Measurements from ENCODE around the gene DCTN1.

The DCTN1 gene

DNA sequence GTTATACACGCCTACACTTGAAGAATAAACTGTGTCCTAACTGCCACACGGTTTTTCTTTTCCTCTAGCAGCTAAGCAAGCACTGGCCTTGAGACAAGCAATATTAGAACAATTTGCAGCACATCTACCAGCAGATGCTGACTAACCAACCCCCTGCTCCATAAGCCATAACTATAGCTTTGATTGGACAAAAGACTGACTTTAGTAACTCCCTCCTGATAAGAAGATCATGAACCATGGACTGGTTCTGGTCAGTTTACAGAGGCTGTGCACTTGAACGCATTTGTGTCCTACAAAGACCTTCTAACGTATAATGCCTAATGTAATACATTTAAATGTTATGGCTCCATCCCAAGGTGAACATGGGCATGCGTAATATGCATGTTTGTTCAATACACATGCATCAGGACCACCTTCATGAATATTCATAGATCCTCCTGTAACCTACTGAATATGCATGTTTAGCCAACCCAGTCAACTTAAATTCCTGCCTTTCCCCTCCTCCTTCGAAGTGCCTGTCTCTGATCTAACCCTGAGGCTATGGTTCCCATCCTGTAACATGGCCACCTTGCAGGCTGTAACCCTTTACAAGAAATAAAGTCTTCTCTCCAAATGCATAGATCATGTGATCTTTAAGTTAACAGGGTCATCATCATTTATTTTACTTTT, 63.4 kb downstream of the DCTN1 start:
- Histone ChIP-seq H3K27me3 (replicated peaks; ENCODE audit: control insufficient read depth, insufficient read depth, low read length) (no peaks in the 10 kb centered on the region), H3K36me3 (ENCODE audit: control insufficient read depth, insufficient read depth, low read length) (no peaks in the 10 kb centered on the region), H3K4me3 (replicated peaks; ENCODE audit: low read depth, low read length) (no peak overlapping the region)
- no peak for TF ChIP-seq CTCF (IDR thresholded peaks at IDR 0.05; ENCODE audit: insufficient read depth, low read length, poor library complexity, severe bottlenecking)
- no peak for DNase-seq (ENCODE audit: extremely low read depth, insufficient read length)

- Histone ChIP-seq H3K27me3 (replicated peaks; ENCODE audit: control insufficient read depth, insufficient read depth, low read length) (no peaks in the 10 kb centered on the region), H3K36me3 (ENCODE audit: control insufficient read depth, insufficient read depth, low read length) (no peaks in the 10 kb centered on the region), H3K4me3 (replicated peaks; ENCODE audit: low read depth, low read length) (no peak overlapping the region)
- DNase-seq (ENCODE audit: extremely low read depth, insufficient read length), result no peak
- no peak for TF ChIP-seq CTCF (IDR thresholded peaks at IDR 0.05; ENCODE audit: insufficient read depth, low read length, poor library complexity, severe bottlenecking)
Observed at GRCh38 chr2:74314107-74314506, 66.0 kb downstream of the DCTN1 start.

DNA sequence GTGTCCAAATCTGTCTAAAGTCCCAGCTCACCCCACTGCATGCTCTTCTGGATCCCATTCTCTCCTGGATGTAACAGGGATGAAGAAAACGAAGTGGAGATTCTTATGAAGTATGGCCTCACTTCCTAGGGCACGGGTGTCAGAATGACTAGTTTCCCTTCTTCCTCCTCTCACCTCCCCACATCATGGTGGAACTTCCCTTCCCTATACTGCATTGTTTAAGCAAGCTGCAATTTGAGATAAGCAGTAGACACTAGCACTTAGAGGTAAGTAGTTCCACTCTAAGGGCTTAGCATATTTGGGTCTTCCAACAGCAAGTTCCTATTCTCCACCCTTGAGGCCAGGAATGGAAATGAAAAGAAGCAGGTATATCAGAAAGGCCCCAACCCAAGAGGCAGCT, 66.6 kb downstream of the DCTN1 start:
- Histone ChIP-seq H3K4me3 (replicated peaks; ENCODE audit: low read depth, low read length) (no peak overlapping the region), H3K27me3 (replicated peaks; ENCODE audit: control insufficient read depth, insufficient read depth, low read length) (no peaks in the 10 kb centered on the region), H3K36me3 (ENCODE audit: control insufficient read depth, insufficient read depth, low read length) (no peaks in the 10 kb centered on the region)
- no peak for TF ChIP-seq CTCF (IDR thresholded peaks at IDR 0.05; ENCODE audit: insufficient read depth, low read length, poor library complexity, severe bottlenecking)
- no peak for DNase-seq (ENCODE audit: extremely low read depth, insufficient read length)

- Histone ChIP-seq H3K27me3 (replicated peaks; ENCODE audit: control insufficient read depth, insufficient read depth, low read length) (no peaks in the 10 kb centered on the region), H3K4me3 (replicated peaks; ENCODE audit: low read depth, low read length) (no peak overlapping the region), H3K36me3 (ENCODE audit: control insufficient read depth, insufficient read depth, low read length) (no peaks in the 10 kb centered on the region)
- no peak for TF ChIP-seq CTCF (IDR thresholded peaks at IDR 0.05; ENCODE audit: insufficient read depth, low read length, poor library complexity, severe bottlenecking)
- DNase-seq (ENCODE audit: extremely low read depth, insufficient read length), result no peak
Observed at GRCh38 chr2:74312913-74313312, 67.2 kb downstream of the DCTN1 start.

All from GM06990 (cell line).